ENCODE data around the gene MTARC2.

MTARC2 gene

GRCh38 chr1:220770245-220770913 is 22.3 kb downstream of the MTARC2 start:
- no peak for DNase-seq

- no peak for DNase-seq
Measured at GRCh38 chr1:220772846-220773245, 24.7 kb downstream of the MTARC2 start.

GRCh38 chr1:220775240-220775853 is 27.2 kb downstream of the MTARC2 start:
- no peak for DNase-seq

- no peak for DNase-seq
Measured at GRCh38 chr1:220776254-220776653, 28.1 kb downstream of the MTARC2 start.

- peak; percentile 81 for DNase-seq
Measured at GRCh38 chr1:220776720-220777326, 28.7 kb downstream of the MTARC2 start.

GRCh38 chr1:220783453-220783852 is 35.3 kb downstream of the MTARC2 start:
- no peak for DNase-seq

- DNase-seq, result no peak
Measured at GRCh38 chr1:220784751-220785150, 36.6 kb downstream of the MTARC2 start.

- no peak for DNase-seq
Measured at GRCh38 chr1:220785166-220786056, 37.3 kb downstream of the MTARC2 start.

GRCh38 chr1:220786057-220786336 is 37.9 kb downstream of the MTARC2 start:
- DNase-seq, result no peak

GRCh38 chr1:220786337-220787068 is 38.4 kb downstream of the MTARC2 start, which contains the start of gene MTARC1:
Gene MTARC1 (plus strand): TSS chr1:220786913. CDS start chr1:220786945, 32 bp downstream.
- peak; percentile 52 for DNase-seq

GRCh38 chr1:220787069-220787619 is 39.0 kb downstream of the MTARC2 start:
- peak; percentile 66 for DNase-seq

- DNase-seq, result no peak
Measured at GRCh38 chr1:220788900-220789299, 40.8 kb downstream of the MTARC2 start.

- no peak for DNase-seq
Measured at GRCh38 chr1:220789532-220790147, 41.5 kb downstream of the MTARC2 start.

GRCh38 chr1:220791285-220791684 is 43.2 kb downstream of the MTARC2 start:
- no peak for DNase-seq

- no peak for DNase-seq
Measured at GRCh38 chr1:220791956-220792355, 43.8 kb downstream of the MTARC2 start.

GRCh38 chr1:220796530-220796929 is 48.4 kb downstream of the MTARC2 start:
- DNase-seq, result no peak

GRCh38 chr1:220797044-220797443 is 48.9 kb downstream of the MTARC2 start:
- no peak for DNase-seq

GRCh38 chr1:220797553-220797952 is 49.4 kb downstream of the MTARC2 start:
- DNase-seq, result no peak

- DNase-seq, result no peak
Measured at GRCh38 chr1:220798338-220798737, 50.2 kb downstream of the MTARC2 start.

GRCh38 chr1:220800262-220800661 is 52.1 kb downstream of the MTARC2 start:
- DNase-seq, result no peak

GRCh38 chr1:220803401-220804201 is 55.5 kb downstream of the MTARC2 start:
- no peak for DNase-seq
